Naive B cell (primary cell): Measurements from ENCODE around the gene RTN3. TPM values are rescaled to one million over a fixed set of nuclear protein-coding genes. Genes with fewer than 3 reads are reported as not detected.

ENCODE experiments used
- ATAC-seq, 2 donors: fragments of 150-1000 bp; cut with Tn5 transposase; 2 replicates each; pipeline ENCODE4 v1.10.0; 2021; ENCODE audit warnings: low read depth in 2 of 2, mild to moderate bottlenecking in 2 of 2, moderate library complexity in 2 of 2
- DNase-seq: peaks from one replicate; pipeline ENCODE4 v3.0.0; 2022
- H3K27ac Mint-ChIP-seq, 6 donors: one replicate each; pipeline ENCODE4 v1.8.0; 2020 to 2022; ENCODE audit warnings: mild to moderate bottlenecking in 6 of 6, mixed read lengths in 6 of 6, moderate library complexity in 5 of 6, inconsistent platforms in 2 of 6
- H3K27me3 Mint-ChIP-seq, 3 donors: one replicate each; pipeline ENCODE4 v1.8.0; 2021 to 2022; ENCODE audit warnings: mixed read lengths in 3 of 3, mild to moderate bottlenecking in 1 of 3
- H3K36me3 Mint-ChIP-seq, 2 donors: one replicate each; pipeline ENCODE4 v1.8.0; 2020 to 2022; ENCODE audit warnings: mixed read lengths in 2 of 2, inconsistent platforms in 1 of 2, mild to moderate bottlenecking in 1 of 2
- H3K4me1 Mint-ChIP-seq, 3 donors: one replicate each; pipeline ENCODE4 v1.8.0; 2020 to 2022; ENCODE audit warnings: mixed read lengths in 3 of 3, inconsistent platforms in 1 of 3, mild to moderate bottlenecking in 1 of 3, moderate library complexity in 1 of 3
- H3K4me3 Mint-ChIP-seq, 8 donors: one replicate each; pipeline ENCODE4 v1.8.0; 2020 to 2022; ENCODE audit warnings: mild to moderate bottlenecking in 8 of 8, mixed read lengths in 8 of 8, moderate library complexity in 8 of 8, inconsistent platforms in 2 of 8
- H3K9me3 Mint-ChIP-seq, 7 donors: one replicate each; pipeline ENCODE4 v1.8.0; 2020 to 2022; ENCODE audit warnings: mixed read lengths in 7 of 7, mild to moderate bottlenecking in 5 of 7, inconsistent platforms in 2 of 7, moderate library complexity in 1 of 7
- polyA plus RNA-seq, 6 donors: library from polyadenylated mRNA; unstranded; fragments of 300-500 nt; fragmentation: Illumina TruSeq; gene quantifications; one replicate each; pipeline ENCODE4 v1.2.3, GENCODE V29; 2021; ENCODE audit warnings: low read depth in 6 of 6

RTN3 gene
- polyA plus RNA-seq, 6 donors from 2014 or later = 20.6 to 59.8 (median 27.8) TPM

DNA sequence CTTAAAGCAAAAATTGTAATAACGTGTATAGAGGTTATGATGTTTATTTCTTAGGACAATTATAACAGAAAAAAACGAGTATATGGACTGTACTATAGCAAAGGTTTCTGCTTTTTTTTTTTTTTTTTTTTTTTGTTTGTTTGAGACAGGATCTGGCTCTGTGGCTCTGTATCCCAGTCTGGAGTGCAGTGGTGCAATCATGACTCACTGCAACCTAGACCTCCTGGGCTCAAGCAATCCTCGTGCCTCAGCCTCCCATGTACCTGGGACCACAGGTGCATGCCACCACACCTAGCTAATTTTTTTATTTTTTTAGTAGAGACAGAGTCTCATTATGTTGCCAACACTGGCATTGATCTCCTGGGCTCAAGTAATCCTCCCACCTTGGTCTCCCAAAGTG lies 48.0 kb downstream of the RTN3 start:
- peaks cover 0 to 17% (median 0%) of the 10 kb centered on the region in 3 donors for H3K4me1 Mint-ChIP-seq

DNA sequence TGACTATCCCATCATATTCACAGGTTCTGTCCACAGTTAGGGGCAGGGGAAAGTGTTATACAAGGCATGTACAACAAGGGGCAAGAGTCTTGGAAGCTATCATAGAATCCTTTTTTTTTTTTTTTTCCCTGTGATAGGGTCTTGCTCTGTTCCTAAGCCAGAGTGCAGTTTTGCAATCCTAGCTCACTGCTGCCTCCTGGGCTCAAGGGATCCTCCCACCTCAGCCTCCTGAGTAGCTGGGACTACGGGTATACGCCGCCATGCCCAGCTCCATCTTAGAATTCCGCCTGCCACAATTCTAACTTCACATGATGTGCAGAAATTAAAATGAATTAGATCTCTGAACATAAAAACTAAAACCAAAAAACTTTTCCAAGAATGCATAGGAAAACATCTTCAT lies 55.6 kb downstream of the RTN3 start:
- no peak for DNase-seq
- Mint-ChIP-seq H3K36me3 (no peaks in the 10 kb centered on the region), H3K27ac (peak overlapping the region in 2 of 6 donors; percentile 63 to 76), H3K4me3 (no peak overlapping the region), H3K27me3 (no peaks in the 10 kb centered on the region), H3K9me3 (no peaks in the 10 kb centered on the region), H3K4me1 (peaks cover 2 to 5% (median 3%) of the 10 kb centered on the region in 3 donors)
- ATAC-seq = no peak

More for the DNA sequence above, 48.0 kb downstream of the RTN3 start:
- H3K27me3 Mint-ChIP-seq = no peaks in the 10 kb centered on the region
- DNase-seq (no peak), ATAC-seq (no peak)
- no peak overlapping the region for H3K4me3 Mint-ChIP-seq
- no peaks in the 10 kb centered on the region for H3K36me3 Mint-ChIP-seq
- no peaks in the 10 kb centered on the region for H3K9me3 Mint-ChIP-seq
- H3K27ac Mint-ChIP-seq = no peak overlapping the region

DNA sequence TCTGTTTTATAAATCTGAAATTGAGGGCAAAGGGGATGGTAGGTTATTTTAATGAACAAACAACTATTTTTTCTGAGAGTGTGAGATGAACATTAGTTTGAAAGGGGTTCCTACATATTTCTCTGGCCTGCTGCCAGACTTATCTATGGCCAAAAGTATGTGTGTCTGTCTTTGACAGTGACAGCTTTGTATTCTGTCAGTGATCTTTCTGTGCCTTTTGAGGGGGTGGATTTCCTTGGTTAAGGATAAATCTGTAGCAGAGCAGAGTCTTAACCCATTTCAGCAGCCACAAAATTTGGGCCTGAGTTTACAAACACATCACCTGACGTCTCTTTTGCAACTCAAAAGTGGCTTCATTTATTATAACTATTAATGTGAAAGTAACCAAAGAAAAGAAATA lies 56.4 kb downstream of the RTN3 start:
- DNase-seq (no peak), ATAC-seq (no peak)
- no peaks in the 10 kb centered on the region for H3K9me3 Mint-ChIP-seq
- no peaks in the 10 kb centered on the region for H3K36me3 Mint-ChIP-seq
- H3K4me3 Mint-ChIP-seq = no peak overlapping the region
- H3K4me1 Mint-ChIP-seq = peaks cover 2 to 5% (median 3%) of the 10 kb centered on the region in 3 donors
- H3K27me3 Mint-ChIP-seq = no peaks in the 10 kb centered on the region
- peak overlapping the region in 4 of 6 donors; percentile 12 to 63 (median 30) for H3K27ac Mint-ChIP-seq

DNA sequence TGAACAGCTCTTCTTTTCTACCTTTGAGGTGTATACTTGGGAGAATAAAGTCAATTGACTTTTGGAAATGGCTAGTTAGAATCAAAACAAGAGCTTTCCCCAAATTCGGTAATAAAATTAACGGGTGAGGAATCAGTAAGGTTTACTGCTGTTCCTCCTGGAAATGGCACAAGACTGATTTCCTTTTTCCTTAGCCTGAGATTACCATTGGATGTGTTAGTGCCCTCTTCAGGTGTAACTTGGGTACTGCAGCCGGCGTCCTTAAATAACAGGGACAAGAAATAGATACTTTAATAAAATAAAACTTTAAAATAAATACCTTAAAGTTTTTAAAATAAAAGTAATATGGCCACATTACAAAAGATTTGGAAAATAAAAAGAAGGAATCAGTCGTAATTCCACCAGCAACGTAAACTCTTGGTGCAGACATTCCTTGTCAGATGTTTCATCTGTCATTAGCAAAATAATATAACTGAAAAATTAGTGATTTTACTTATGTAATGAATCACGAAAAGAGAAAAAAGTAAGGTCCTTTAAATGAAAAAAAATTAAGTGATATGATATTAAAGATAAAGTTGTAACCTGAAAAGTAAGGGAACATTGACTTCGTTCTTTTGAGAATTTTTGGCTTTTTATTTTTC lies 57.5 kb downstream of the RTN3 start:
- ATAC-seq = no peak
- Mint-ChIP-seq H3K36me3 (no peaks in the 10 kb centered on the region), H3K27ac (peak overlapping the region in 1 of 6 donors; percentile 37), H3K27me3 (no peaks in the 10 kb centered on the region), H3K9me3 (no peaks in the 10 kb centered on the region), H3K4me1 (peaks cover 0 to 3% (median 2%) of the 10 kb centered on the region in 3 donors), H3K4me3 (peak overlapping the region in 1 of 8 donors; percentile 29)
- DNase-seq = peak; percentile 44

DNA sequence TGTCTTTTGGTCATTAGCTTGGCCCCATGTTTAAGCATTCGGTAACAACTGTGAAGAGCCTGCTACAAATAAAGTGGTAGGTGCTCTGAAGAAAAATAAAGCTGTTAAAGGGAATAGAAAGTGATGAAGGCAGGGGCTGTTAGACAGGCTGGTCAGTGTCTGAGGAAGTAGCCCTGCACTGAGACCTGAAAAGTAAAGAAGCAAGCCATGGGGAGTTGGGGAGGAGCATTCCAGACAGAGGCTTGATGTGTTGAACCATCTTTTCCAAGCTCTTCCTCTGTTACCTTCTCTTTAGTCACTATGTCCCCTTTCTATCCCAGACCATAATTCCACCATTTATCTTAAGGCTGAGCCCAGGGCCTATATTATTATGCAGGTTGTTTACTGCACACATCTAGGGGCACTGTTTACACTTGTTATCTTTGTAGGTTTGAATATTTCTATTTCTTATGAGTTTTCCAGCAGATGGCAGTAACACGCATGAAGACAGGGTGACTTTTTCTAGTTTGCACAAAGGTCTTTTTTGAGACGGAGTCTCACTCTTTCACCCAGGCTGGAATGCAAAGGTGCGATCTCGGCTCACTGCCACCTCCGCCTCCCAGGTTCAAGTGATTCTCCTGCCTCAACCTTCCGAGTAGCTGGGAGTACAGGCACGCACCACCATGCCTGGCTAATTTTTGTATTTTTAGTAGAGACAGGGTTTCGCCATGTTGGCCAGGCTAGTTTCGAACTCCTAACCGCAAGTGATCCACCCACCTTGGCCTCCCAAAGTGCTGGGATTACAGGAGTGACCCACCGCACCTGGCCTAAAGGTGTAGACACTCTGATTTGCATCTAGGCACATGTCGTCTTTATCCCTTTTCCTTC lies 64.2 kb downstream of the RTN3 start:
- no peaks in the 10 kb centered on the region for H3K4me1 Mint-ChIP-seq
- DNase-seq (no peak), ATAC-seq (no peak)
- H3K9me3 Mint-ChIP-seq = no peaks in the 10 kb centered on the region
- H3K27ac Mint-ChIP-seq = peak overlapping the region in 2 of 6 donors; percentile 42 to 59
- H3K36me3 Mint-ChIP-seq = no peaks in the 10 kb centered on the region
- H3K4me3 Mint-ChIP-seq = no peak overlapping the region
- no peaks in the 10 kb centered on the region for H3K27me3 Mint-ChIP-seq

DNA sequence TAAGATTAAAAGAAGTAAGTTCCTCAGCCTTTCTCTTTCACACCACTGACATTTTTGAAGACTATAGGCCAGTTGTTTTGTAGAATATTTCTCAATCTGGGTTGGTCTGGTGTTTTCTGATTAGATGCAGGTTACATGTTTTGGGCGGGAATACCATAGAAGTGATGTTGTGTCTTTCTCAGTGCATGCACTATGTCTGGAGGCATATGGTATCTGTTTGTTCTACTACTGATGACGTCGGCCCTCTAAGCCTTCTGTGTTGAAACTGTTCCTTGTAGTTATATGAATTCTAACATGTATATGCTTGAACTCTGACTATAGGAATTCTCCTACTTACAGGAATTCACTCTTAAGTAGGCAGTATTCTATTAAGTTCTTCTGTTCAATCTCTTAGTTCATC lies 65.7 kb downstream of the RTN3 start:
- peak overlapping the region in 1 of 6 donors; percentile 16 for H3K27ac Mint-ChIP-seq
- peaks cover 0 to under 1% of the 10 kb centered on the region in 2 donors for H3K36me3 Mint-ChIP-seq
- no peaks in the 10 kb centered on the region for H3K27me3 Mint-ChIP-seq
- DNase-seq (no peak), ATAC-seq (no peak)
- H3K9me3 Mint-ChIP-seq = no peaks in the 10 kb centered on the region
- no peaks in the 10 kb centered on the region for H3K4me1 Mint-ChIP-seq
- no peak overlapping the region for H3K4me3 Mint-ChIP-seq

DNA sequence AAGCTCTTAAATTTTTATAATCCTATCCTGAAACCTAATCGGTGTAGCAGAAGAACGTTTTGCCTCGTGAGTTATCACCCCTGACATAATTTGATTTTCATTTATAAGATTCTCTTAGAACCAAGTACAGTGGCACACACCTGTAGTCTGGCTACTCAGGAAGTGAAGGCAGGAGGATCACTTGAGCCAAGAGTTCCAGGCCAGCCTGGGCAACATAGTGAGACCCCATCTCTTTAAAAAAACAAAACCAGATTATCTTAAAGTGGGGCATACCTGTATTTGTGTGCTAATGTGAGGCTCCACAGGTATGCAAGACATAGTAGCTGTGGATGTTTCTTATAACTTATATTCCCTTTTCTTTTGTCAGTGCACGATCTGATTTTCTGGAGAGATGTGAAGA lies 68.3 kb downstream of the RTN3 start:
- no peak for DNase-seq
- Mint-ChIP-seq H3K27me3 (no peaks in the 10 kb centered on the region), H3K27ac (peak overlapping the region in 1 of 6 donors; percentile 63), H3K36me3 (peaks cover 0 to 7% of the 10 kb centered on the region in 2 donors), H3K4me3 (peak overlapping the region in 1 of 8 donors; percentile 22), H3K9me3 (no peaks in the 10 kb centered on the region), H3K4me1 (no peaks in the 10 kb centered on the region)
- no peak for ATAC-seq

DNA sequence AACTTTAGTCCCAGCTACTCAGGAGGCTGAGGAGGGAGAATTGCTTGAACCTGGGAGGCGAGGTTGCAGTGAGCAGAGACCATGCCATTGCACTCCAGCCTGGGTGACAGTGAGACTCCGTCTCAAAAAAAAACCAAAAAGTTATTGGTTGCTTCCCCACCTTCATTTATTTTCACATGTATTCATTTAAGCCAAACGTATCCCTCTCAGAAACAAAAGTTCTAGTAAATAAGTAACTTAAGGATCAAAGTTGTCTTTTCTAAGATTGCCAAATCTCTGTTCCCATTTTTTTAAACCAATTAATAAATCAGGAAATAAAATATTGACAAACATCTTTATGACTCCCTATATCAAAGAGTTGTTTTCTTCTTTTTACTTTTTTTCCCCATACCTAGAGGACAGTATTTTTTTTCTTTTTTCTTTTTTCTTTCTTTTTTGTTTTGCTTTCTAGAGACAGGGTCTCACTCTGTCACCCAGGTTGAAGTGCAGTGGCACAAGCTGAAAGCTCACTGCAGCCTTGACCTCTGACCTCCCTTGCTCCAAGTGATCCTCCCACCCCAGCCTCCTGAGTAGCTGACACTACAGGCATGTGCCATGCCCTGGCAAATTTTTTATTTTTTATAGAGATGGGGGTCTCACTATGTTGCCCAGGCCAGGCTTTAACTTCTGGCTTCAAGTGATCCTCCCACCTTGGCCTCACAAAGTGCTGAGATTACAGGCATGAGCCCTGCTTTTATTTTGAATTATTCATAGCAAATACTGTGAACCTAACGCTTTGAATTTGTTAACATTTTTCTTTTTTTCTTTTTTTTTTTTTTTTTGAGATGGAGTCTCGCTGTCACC lies 75.8 kb downstream of the RTN3 start:
- no peak overlapping the region for H3K4me3 Mint-ChIP-seq
- no peak overlapping the region for H3K27ac Mint-ChIP-seq
- no peak for ATAC-seq
- peaks cover 0 to 5% of the 10 kb centered on the region in 2 donors for H3K36me3 Mint-ChIP-seq
- H3K4me1 Mint-ChIP-seq = no peaks in the 10 kb centered on the region
- no peaks in the 10 kb centered on the region for H3K27me3 Mint-ChIP-seq
- no peak for DNase-seq
- H3K9me3 Mint-ChIP-seq = no peaks in the 10 kb centered on the region

DNA sequence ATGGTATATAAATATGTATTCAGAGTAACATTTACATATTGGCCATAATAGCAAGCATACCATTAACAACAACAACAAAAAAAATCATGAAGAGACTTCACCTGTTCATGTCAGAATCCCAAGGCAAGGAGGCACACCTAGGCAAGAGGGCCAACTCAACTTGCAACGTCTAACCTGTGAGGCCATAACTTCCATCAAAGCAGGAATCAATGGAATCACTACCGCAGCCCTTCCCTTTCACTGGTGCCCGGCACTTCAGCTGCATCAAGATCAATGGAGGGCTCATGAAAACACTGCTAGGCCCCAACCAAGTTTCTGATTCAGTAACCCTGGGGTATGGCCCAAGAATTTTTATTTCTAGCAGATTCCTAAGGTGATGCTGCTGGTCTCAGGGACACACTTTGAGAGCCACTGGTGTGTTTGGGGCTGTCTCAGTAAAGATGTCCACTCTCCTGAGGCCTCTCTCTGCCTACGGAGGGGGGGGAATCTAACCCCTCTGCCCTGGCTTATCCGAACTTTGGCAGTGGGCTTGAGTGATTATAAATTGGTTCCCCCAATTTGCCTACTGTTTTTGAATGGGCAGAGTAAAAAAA lies 79.3 kb downstream of the RTN3 start:
- Mint-ChIP-seq H3K27me3 (no peaks in the 10 kb centered on the region), H3K4me1 (peaks cover 0 to 4% (median 3%) of the 10 kb centered on the region in 3 donors), H3K27ac (no peak overlapping the region), H3K4me3 (no peak overlapping the region), H3K9me3 (no peaks in the 10 kb centered on the region), H3K36me3 (no peaks in the 10 kb centered on the region)
- no peak for ATAC-seq
- DNase-seq = no peak

DNA sequence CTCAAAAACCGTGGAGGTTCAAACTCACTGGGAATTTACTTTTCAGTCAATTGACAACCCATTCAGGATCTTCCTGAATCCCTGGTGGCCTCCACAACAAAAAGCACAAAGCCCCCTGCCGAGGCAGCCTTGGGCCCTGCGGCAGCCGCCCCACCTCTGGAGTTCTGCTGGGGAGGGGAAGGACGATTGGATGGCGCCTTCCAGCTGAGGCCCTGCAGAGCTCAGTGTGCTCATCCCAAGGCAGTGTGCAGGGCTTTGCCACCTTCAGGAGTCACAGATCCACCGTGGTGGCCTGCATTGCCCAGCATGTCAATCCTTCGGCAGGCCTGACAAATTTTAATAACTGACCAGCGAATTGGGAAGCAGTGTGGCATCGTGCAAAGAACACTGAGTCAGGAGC lies 79.9 kb downstream of the RTN3 start:
- Mint-ChIP-seq H3K4me3 (no peak overlapping the region), H3K36me3 (no peaks in the 10 kb centered on the region), H3K9me3 (no peaks in the 10 kb centered on the region), H3K4me1 (peaks cover 2 to 5% (median 5%) of the 10 kb centered on the region in 3 donors), H3K27me3 (no peaks in the 10 kb centered on the region), H3K27ac (no peak overlapping the region)
- no peak for ATAC-seq
- no peak for DNase-seq

DNA sequence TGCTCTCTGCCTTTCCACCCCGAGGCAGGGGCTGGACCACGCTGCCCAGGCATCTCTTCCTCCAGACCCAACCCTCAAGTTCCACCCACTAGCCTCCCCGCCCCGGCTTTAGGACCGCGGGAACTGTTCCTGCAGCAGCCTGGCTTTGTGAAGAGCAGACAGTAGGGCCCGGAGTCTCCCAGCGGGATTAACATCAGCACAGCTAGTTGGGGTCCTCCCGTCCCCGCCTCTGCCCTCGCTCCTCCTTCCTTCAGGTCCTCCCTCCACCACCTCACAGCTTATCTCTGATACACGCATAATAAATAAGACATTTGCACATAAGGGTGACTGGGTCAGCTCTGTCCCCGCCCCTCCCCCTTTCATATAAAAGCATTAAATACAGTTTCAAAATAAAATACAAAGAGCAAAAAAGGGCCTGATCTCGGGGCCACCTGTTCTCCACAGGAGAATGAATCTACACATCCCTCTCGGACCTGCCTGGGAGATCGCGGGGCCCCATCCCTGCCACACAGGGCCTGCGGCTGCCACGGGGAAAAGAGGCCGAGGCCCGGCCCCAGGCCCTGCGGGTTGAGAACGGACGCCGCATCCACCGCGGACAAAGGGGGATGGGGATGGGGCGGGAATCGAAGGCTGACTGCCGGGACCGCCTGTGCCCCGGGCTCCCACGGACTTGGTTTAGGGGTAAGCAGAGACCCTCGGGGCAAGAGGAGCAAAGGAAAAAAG lies 80.8 kb downstream of the RTN3 start:
- ATAC-seq = no peak
- Mint-ChIP-seq H3K9me3 (no peaks in the 10 kb centered on the region), H3K4me1 (peaks cover 7 to 11% (median 9%) of the 10 kb centered on the region in 3 donors), H3K27ac (no peak overlapping the region), H3K4me3 (peak overlapping the region in 1 of 8 donors; percentile 68), H3K27me3 (no peaks in the 10 kb centered on the region), H3K36me3 (no peaks in the 10 kb centered on the region)
- DNase-seq = no peak

DNA sequence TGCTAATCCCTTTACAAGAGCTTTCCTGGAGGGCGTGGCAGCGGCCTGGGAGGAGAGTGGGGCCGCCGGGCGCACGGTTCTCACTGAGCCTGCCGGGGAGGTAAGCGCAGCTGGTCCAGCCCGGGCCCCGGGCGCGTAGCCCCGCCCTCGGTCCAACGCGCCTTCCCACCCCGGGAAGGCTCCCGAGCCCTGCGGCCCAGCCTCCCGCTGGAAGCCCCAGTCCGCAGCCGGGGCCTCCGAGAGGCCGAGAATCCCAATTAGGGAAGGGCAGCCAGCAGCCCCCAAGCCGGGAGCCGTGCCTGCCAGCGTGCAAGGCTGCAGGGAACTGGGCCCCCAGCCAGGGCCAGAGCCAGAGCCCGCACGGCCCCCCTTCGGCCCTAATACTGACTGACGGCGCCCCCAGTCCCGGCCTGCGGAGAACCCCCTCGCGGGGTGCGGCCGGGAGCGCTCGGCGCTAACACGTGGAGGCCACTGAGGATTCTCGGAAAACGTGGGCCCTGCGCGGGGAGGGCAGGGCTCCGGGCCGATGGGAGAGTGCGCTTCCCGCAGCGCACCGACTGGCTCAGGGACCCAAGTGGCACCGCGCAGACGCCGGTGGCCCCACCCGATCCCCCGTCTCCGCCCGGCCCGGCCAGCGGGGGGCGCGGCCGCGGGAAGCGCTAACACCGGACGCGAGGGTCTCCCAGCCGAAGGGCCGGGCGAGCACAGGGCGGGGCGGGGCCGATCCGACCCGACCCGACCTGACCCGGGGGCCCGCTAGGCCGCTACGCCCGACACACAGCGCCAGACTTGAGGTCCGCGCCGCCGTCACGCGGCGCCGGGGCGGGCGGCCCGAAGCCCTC lies 81.6 kb downstream of the RTN3 start:
- Mint-ChIP-seq H3K9me3 (no peaks in the 10 kb centered on the region), H3K27me3 (no peaks in the 10 kb centered on the region), H3K4me3 (no peak overlapping the region), H3K4me1 (peaks cover 15 to 19% (median 16%) of the 10 kb centered on the region in 3 donors), H3K36me3 (no peaks in the 10 kb centered on the region), H3K27ac (no peak overlapping the region)
- DNase-seq = no peak
- ATAC-seq = no peak
